T-helper 1 cell (primary cell): ENCODE data around the gene CDH8.
"Not testable (repeated sequence)": the region's sequence is repeated elsewhere in the genome, so short reads cannot be mapped to it uniquely, and the experiment has no call there.

Experiments used
- DNase-seq, 5 donors: peaks; one replicate each; pipeline ENCODE4 v3.0.0-alpha.2; 2012 to 2020

CDH8 gene

GRCh38 chr16:61836804-61837393, 199.3 kb downstream of the CDH8 start:
- no peak for DNase-seq

- no peak for DNase-seq
Measured at GRCh38 chr16:61834082-61834481, 202.2 kb downstream of the CDH8 start.

DNA sequence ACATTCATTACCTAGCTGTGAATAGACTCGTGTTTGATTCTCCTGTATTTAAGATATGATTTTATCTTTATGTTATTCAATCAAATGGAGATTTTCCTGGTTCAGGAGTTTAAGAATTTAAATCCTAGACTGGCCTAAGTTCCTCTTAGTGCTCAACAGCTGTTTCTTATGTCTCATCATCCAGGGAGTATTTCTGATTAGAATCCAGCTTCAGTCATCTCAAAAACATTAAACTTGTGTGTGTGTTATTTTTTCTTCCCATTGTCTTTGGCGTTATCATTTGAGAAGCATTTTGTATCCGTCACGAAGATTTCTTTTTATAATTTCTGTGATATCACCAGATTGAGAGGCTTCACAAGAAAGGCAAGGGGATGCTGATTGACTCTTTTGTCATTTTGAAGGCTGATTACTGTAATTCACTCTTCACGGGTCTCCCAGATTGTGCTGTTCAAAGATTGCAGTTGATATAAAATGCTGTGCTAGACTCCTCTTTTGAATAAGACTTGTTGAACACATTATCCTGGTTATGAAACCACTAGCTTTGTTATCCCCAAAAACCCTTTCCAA, 204.8 kb downstream of the CDH8 start:
- no peak for DNase-seq

GRCh38 chr16:61829631-61830030, 206.6 kb downstream of the CDH8 start:
- no peak for DNase-seq

GRCh38 chr16:61823326-61823725, 212.9 kb downstream of the CDH8 start:
- DNase-seq = no peak

DNA sequence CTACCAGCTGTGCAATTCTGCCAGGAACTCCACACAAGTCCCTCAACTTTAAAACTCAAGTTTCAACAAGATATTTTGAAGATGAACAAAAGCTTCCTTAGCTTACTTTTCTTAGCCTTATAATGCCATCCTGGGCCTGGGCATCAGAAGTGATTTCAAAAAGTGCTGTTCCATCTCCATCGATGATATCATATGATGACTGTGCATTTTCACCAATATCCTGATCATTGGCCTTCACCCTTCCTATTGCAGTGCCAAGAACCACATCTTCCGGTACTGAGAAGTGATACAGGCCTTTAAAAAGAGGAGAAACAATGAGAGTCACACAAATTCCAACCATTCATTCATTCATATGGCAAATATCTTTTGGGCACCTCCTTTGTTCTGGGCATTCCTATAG, 215.4 kb downstream of the CDH8 start:
- DNase-seq = no peak

- DNase-seq = no peak
Measured at GRCh38 chr16:61820398-61820797, 215.8 kb downstream of the CDH8 start.

GRCh38 chr16:61818850-61819249, 217.4 kb downstream of the CDH8 start:
- DNase-seq = no peak

DNA sequence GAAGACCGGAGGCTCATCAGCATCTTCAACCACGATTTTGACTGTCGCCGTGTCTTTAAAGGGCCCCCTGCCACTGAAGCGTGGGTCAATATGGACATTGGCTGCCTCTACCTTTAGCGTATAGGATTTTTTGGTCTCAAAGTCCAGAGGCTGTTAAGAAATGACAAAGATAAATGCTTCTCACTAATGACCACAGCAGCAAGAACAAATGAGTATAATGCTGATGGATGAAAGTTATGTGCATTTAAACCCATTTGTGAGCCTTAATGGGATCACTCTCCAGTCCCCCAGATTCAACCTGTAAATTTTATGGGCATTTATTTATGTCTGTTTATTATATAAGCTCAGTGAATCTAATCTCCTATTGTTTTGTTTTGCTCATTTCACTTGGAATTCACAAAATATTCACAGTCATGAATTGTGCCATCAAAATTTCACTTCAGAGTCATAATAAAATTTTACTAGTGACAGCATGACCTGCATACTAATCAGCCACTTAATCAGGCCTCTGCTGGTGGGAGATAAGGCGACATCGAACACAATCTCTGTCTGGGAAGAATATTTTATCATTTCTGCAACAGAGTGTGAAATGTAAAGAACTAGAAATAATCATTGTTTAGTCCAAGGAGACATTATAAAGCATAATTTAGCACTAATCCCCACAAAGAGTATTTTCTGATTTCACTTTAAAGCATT, 218.5 kb downstream of the CDH8 start:
- no peak for DNase-seq

GRCh38 chr16:61814726-61815347, 221.4 kb downstream of the CDH8 start:
- DNase-seq = no peak

- DNase-seq = no peak
Measured at GRCh38 chr16:61813339-61813738, 222.9 kb downstream of the CDH8 start.

DNA sequence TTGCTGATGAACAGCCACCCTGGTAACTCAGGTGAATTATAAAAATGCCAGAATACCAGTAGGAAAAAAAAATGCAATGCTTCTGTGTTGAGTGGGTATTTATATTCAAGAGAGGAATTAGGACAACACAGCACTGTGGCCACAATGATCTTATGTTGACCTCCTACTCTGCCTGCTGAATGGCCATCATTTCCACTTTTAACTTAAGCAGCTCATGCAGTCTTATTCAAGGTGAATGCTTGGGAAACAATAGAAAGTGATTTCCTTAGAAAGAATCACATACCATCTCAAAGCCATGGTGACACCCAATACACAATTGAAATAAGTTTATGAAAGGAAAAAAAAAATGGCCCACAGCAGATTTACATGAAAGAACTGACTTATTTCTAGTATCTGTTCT, 224.0 kb downstream of the CDH8 start:
- DNase-seq = no peak

DNA sequence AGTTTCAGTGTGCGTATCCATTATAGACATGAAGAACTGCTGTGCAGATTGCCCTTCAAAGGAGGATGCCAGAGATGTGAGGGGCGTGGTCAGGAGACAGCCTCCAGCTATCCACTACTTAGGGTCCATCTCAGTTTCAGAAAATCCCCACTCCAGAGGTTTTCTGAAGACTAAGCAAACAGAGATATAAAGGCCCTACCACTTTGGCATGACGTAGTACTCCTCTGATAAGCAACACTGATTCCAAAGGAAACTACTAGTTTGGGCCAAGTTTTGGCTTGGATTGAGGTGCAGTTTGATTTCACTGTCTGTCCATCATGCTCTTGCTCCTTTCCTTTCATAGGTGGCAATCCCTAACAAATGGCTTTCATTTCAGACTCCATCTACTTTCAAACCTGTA, 228.7 kb downstream of the CDH8 start:
- no peak for DNase-seq

DNA sequence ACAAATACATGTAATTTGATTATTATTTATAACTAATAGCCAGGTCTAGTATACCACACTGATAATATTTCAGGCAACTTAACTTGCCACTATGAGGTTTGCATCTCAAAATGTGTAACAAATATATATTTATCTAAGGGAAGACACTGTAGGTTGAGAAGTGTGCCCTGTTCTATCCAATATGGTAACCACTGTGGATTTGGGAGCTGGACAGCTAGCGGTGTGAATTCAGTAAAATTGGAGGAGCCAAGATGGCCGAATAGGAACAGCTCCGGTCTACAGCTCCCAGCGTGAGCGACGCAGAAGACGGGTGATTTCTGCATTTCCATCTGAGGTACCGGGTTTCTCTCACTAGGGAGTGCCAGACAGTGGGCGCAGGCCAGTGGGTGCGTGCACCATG, 235.0 kb downstream of the CDH8 start:
- DNase-seq = not testable (repeated sequence)

- DNase-seq = no peak
Measured at GRCh38 chr16:61798741-61799140, 237.5 kb downstream of the CDH8 start.

DNA sequence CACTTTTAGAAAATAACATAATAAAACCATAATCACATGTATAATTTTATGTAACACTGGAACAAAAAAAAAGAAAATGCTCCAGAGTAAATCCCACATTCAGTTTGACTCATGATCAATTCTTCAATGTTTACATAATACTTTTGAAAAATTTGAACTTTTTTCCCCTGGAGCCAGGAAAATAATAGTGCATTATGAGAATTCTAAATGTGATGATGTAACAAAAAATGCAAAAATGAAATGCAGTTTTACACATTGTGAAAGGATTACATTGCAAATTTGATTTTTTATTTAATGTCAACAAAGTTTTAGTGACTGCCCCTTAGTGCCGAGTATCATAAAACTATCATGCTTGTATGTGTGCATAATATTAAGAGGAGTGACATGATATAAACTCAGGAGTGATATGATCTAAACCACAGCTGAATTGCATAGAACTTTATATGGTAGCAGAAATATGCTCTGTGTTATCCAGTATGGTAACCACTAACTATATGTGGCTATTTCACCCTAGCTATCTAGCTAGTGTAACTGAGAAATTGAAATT, 238.2 kb downstream of the CDH8 start:
- no peak for DNase-seq

DNA sequence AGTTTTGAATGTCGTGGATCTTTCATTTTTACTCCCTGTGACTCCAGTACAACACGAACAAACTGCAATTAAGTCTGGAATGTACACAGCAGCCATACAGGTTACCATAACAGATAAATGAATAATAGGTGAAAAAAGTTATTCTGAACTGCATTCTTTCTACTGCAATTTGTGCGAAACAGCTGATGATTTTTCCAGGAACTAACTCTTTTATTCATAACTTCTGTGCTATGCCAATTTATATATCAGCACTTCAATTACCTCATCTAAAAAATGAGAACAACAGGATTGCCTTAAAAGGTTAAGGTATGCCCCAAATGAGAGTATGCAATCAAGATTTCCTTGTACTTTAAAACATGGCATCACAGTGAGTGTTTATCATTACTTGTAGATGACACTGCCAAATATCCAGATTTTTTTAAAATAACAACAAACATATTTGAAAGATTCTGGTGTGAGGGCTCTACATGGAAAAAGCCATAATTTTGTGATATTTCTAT, 238.9 kb downstream of the CDH8 start:
- DNase-seq = no peak

- DNase-seq = no peak
Measured at GRCh38 chr16:61792194-61792909, 243.9 kb downstream of the CDH8 start.

- no peak for DNase-seq
Measured at GRCh38 chr16:61791464-61791863, 244.8 kb downstream of the CDH8 start.

GRCh38 chr16:61781855-61782254, 254.4 kb downstream of the CDH8 start:
- DNase-seq = not testable (repeated sequence)

DNA sequence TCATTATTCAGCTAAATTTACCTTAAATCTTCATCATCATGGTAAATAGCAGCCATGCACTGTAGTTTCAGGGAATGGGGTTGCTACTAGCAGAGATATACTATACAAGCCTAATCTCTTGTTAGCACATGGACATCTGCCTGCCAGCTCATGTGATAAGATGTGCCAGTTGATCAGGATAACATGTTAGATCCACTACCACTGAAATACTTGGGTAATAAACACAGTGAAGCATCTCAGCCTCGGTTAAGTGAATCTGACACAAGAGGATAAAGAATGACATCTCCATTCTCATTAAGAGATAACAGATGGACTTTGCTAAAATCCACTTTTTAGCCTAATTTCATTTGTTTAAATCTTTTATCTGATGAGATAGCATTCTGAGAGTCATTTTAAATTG, 256.1 kb downstream of the CDH8 start:
- no peak for DNase-seq

- no peak for DNase-seq
Measured at GRCh38 chr16:61770301-61770700, 265.9 kb downstream of the CDH8 start.

DNA sequence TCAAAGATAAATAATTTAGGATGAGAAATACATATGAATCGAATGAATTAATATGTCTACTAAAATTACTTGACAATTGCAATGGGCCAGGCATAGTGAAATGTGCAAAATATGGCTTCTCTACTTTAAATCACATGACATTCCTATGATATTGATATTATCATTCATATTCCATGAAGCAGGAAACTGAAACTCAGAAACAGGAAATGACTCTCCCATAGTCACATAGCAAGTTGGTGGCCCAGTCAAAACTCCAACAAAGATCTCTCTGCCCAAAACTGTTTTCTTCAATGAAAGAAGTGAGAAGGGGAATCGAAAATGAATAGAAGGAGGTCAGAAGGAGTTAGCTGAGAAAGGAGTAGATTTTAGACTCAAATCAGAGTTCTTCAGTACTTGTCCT, 272.2 kb downstream of the CDH8 start:
- DNase-seq = no peak
